ENCODE measurements around the gene LRRIQ4. TPM values are rescaled to one million over a fixed set of nuclear protein-coding genes. Genes with fewer than 3 reads are reported as not detected.

Gene LRRIQ4
- total and polyA plus RNA-seq, 2 donors (not counting 1 experiment from before 2014, with no cell fraction given) = under 0.01 TPM; not detected in 1

GRCh38 chr3:169787791-169788190, 24.9 kb upstream of the LRRIQ4 start:
- DNase-seq (ENCODE audit: low read depth in 2 of 2) = no peak
- H3K36me3 ChIP-seq (ENCODE audit: control insufficient read depth, insufficient read depth, low read length) = peaks cover 4% of the 10 kb centered on the region
- no peaks in the 10 kb centered on the region for H3K4me1 ChIP-seq (ENCODE audit: control insufficient read depth, extremely low read depth, insufficient read depth, low read length)
- H3K9me3 ChIP-seq (ENCODE audit: control insufficient read depth, insufficient read depth, low read depth, low read length) = no peaks in the 10 kb centered on the region
- no peaks in the 10 kb centered on the region for H3K79me2 ChIP-seq (ENCODE audit: control insufficient read depth, insufficient read depth, low read length)
- no peak overlapping the region for H3K4me3 ChIP-seq (replicated peaks in 1 of 4; ENCODE audit: control extremely low read depth in 1 of 4, insufficient read depth in 1 of 4, low read depth in 3 of 4, low read length in 4 of 4)
- H2AFZ ChIP-seq (ENCODE audit: low read length) = no peak overlapping the region
- H3K27ac ChIP-seq (ENCODE audit: insufficient read depth, low read length) = no peak overlapping the region
- no peak for TF ChIP-seq EZH2 (IDR thresholded peaks at IDR 0.05; ENCODE audit: low read length, missing control alignments)
- TF ChIP-seq CTCF (conservative IDR thresholded peaks at IDR 0.05 in 1 of 2, IDR thresholded peaks at IDR 0.05 in 1 of 2; ENCODE audit: low read depth in 1 of 2, low read length in 2 of 2) = no peak
- H3K9ac ChIP-seq (ENCODE audit: insufficient read depth, low read length) = no peak overlapping the region
- H3K27me3 ChIP-seq (ENCODE audit: control insufficient read depth, insufficient read depth, low read length) = no peaks in the 10 kb centered on the region
- no peak overlapping the region for H3K4me2 ChIP-seq (ENCODE audit: extremely low read depth, insufficient read depth, low read length)
- H4K20me1 ChIP-seq (ENCODE audit: control insufficient read depth, extremely low read depth, insufficient read depth, low read length) = no peaks in the 10 kb centered on the region

- no peak overlapping the region for H3K9ac ChIP-seq (ENCODE audit: insufficient read depth, low read length)
- TF ChIP-seq EZH2 (IDR thresholded peaks at IDR 0.05; ENCODE audit: low read length, missing control alignments) = no peak
- no peak for TF ChIP-seq CTCF (conservative IDR thresholded peaks at IDR 0.05 in 1 of 2, IDR thresholded peaks at IDR 0.05 in 1 of 2; ENCODE audit: low read depth in 1 of 2, low read length in 2 of 2)
- H3K79me2 ChIP-seq (ENCODE audit: control insufficient read depth, insufficient read depth, low read length) = no peaks in the 10 kb centered on the region
- H2AFZ ChIP-seq (ENCODE audit: low read length) = no peak overlapping the region
- H3K27me3 ChIP-seq (ENCODE audit: control insufficient read depth, insufficient read depth, low read length) = no peaks in the 10 kb centered on the region
- no peaks in the 10 kb centered on the region for H4K20me1 ChIP-seq (ENCODE audit: control insufficient read depth, extremely low read depth, insufficient read depth, low read length)
- H3K4me3 ChIP-seq (replicated peaks in 1 of 4; ENCODE audit: control extremely low read depth in 1 of 4, insufficient read depth in 1 of 4, low read depth in 3 of 4, low read length in 4 of 4) = no peak overlapping the region
- H3K4me1 ChIP-seq (ENCODE audit: control insufficient read depth, extremely low read depth, insufficient read depth, low read length) = no peaks in the 10 kb centered on the region
- H3K9me3 ChIP-seq (ENCODE audit: control insufficient read depth, insufficient read depth, low read depth, low read length) = no peaks in the 10 kb centered on the region
- H3K36me3 ChIP-seq (ENCODE audit: control insufficient read depth, insufficient read depth, low read length) = peaks cover 4% of the 10 kb centered on the region
- no peak overlapping the region for H3K4me2 ChIP-seq (ENCODE audit: extremely low read depth, insufficient read depth, low read length)
- no peak for DNase-seq (ENCODE audit: low read depth in 2 of 2)
- H3K27ac ChIP-seq (ENCODE audit: insufficient read depth, low read length) = no peak overlapping the region
Measured at GRCh38 chr3:169790219-169790618, 22.5 kb upstream of the LRRIQ4 start.

GRCh38 chr3:169790687-169791429, 21.8 kb upstream of the LRRIQ4 start:
- Histone ChIP-seq H3K4me1 (ENCODE audit: control insufficient read depth, extremely low read depth, insufficient read depth, low read length) (no peaks in the 10 kb centered on the region), H4K20me1 (ENCODE audit: control insufficient read depth, extremely low read depth, insufficient read depth, low read length) (no peaks in the 10 kb centered on the region), H3K27ac (ENCODE audit: insufficient read depth, low read length) (no peak overlapping the region), H3K79me2 (ENCODE audit: control insufficient read depth, insufficient read depth, low read length) (no peaks in the 10 kb centered on the region), H3K9me3 (ENCODE audit: control insufficient read depth, insufficient read depth, low read depth, low read length) (no peaks in the 10 kb centered on the region), H3K27me3 (ENCODE audit: control insufficient read depth, insufficient read depth, low read length) (no peaks in the 10 kb centered on the region), H3K4me3 (replicated peaks in 1 of 4; ENCODE audit: control extremely low read depth in 1 of 4, insufficient read depth in 1 of 4, low read depth in 3 of 4, low read length in 4 of 4) (no peak overlapping the region), H3K9ac (ENCODE audit: insufficient read depth, low read length) (no peak overlapping the region), H2AFZ (ENCODE audit: low read length) (no peak overlapping the region), H3K36me3 (ENCODE audit: control insufficient read depth, insufficient read depth, low read length) (peaks cover 2% of the 10 kb centered on the region), H3K4me2 (ENCODE audit: extremely low read depth, insufficient read depth, low read length) (no peak overlapping the region)
- TF ChIP-seq CTCF (conservative IDR thresholded peaks at IDR 0.05 in 1 of 2, IDR thresholded peaks at IDR 0.05 in 1 of 2; ENCODE audit: low read depth in 1 of 2, low read length in 2 of 2) (no peak), EZH2 (IDR thresholded peaks at IDR 0.05; ENCODE audit: low read length, missing control alignments) (no peak)
- DNase-seq (ENCODE audit: low read depth in 2 of 2) = peak in 1 of 2 donors; percentile 40

All from fibroblast of lung (primary cell).